ENCODE measurements around the gene MAGEA3.
"Not testable (repeated sequence)": the region's sequence is repeated elsewhere in the genome, so short reads cannot be mapped to it uniquely, and the experiment has no call there.

GRCh38 chrX:152681012-152681411, 17.6 kb upstream of the MAGEA3 start:
- TF ChIP-seq, protein P1, sequence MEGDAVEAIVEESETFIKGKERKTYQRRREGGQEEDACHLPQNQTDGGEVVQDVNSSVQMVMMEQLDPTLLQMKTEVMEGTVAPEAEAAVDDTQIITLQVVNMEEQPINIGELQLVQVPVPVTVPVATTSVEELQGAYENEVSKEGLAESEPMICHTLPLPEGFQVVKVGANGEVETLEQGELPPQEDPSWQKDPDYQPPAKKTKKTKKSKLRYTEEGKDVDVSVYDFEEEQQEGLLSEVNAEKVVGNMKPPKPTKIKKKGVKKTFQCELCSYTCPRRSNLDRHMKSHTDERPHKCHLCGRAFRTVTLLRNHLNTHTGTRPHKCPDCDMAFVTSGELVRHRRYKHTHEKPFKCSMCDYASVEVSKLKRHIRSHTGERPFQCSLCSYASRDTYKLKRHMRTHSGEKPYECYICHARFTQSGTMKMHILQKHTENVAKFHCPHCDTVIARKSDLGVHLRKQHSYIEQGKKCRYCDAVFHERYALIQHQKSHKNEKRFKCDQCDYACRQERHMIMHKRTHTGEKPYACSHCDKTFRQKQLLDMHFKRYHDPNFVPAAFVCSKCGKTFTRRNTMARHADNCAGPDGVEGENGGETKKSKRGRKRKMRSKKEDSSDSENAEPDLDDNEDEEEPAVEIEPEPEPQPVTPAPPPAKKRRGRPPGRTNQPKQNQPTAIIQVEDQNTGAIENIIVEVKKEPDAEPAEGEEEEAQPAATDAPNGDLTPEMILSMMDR (conservative IDR thresholded peaks at IDR 0.05; ENCODE audit: low read depth, low read length) = not testable (repeated sequence)
- TF ChIP-seq EZH2 (IDR thresholded peaks at IDR 0.05; ENCODE audit: borderline replicate concordance, low read depth, low read length, poor library complexity, severe bottlenecking) = not testable (repeated sequence)

All from A673 (cell line).